Measurements from ENCODE around the gene PNLIPRP3.

DNA sequence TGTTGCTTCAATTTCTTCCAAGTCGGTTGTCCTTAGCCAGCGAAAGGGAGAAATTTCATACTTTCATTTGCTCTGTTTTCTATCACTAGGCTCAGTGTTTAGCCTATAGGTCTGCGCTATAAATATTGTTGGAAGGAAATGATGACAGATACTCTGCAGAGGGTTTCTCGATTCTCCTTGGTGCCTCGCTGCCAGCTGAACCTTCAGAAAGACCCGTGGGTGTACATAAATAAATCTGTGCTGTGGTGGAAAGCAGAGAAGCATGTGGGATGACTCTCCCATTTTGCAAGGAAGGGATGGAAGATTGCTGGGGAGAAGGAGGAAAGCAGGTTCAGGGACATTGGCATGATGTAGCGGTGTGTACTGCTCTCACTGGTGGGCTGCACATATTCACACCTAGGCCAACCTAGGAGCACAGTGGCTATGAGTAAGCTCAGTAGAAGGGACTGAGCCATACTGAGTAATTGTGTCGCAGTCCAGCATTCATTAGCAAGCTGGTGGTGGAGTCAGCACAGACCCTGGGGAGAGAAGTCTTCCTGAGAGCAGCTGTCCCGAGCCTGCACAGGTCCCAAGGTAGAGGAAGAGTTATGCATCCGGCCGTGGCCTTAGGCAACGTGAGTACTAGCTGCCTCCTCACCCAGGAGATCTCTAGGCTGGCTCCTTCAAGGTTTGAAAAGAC, 50.5 kb downstream of the PNLIPRP3 start:
- no peak for TF ChIP-seq POLR2A (IDR thresholded peaks at IDR 0.05; ENCODE audit: low read length)
- TF ChIP-seq GATA1 (IDR thresholded peaks at IDR 0.05; ENCODE audit: low read depth, low read length): no peak
